NT2/D1 (cell line): ENCODE measurements around the gene SH3PXD2B.

ENCODE experiments used
- SUZ12 ChIP-seq: IDR thresholded peaks from 2 replicates; pipeline ENCODE4 v1.6.1; 2011; ENCODE audit not compliant: insufficient read length, insufficient read depth; ENCODE audit errors: extremely low read depth
- YY1 ChIP-seq: IDR thresholded peaks from 2 replicates; pipeline ENCODE4 v1.6.1; 2011; ENCODE audit not compliant: insufficient read length, insufficient read depth
- ZNF274 ChIP-seq: IDR thresholded peaks from 2 replicates; pipeline ENCODE4 v1.6.1; 2011; ENCODE audit warnings: mild to moderate bottlenecking, low read depth, low read length

- TF ChIP-seq YY1 (no peak), SUZ12 (no peak), ZNF274 (no peak)
These were observed 17.4 kb downstream of the SH3PXD2B start for GRCh38 chr5:172436879-172437369.
